Mesodermal cell (in vitro differentiated cells): ENCODE measurements around the gene NEU1.
"Not testable (repeated sequence)": the region's sequence is repeated elsewhere in the genome, so short reads cannot be mapped to it uniquely, and the experiment has no call there.

Experiments
- H3K27ac ChIP-seq: 2 replicates; pipeline ENCODE4 v1.7.0; 2013; ENCODE audit warnings: mild to moderate bottlenecking, low read depth, low read length, moderate library complexity; ENCODE audit not compliant: severe bottlenecking
- H3K36me3 ChIP-seq: 2 replicates; pipeline ENCODE4 v1.7.1; 2013; ENCODE audit warnings: mild to moderate bottlenecking, low read length, moderate library complexity; ENCODE audit not compliant: control insufficient read depth, insufficient read depth
- H3K4me1 ChIP-seq: one replicate; pipeline ENCODE4 v1.7.1; 2013; ENCODE audit warnings: mild to moderate bottlenecking, low read length; ENCODE audit not compliant: insufficient read depth, control insufficient read depth, poor library complexity, severe bottlenecking
- H3K4me3 ChIP-seq: 2 replicates; pipeline ENCODE4 v1.7.0; 2013; ENCODE audit warnings: low read length, control low read depth, mild to moderate bottlenecking; ENCODE audit not compliant: insufficient read depth, poor library complexity, severe bottlenecking; ENCODE audit errors: extremely low read depth
- H3K9me3 ChIP-seq: 2 replicates; pipeline ENCODE4 v1.7.1; 2013; ENCODE audit warnings: mild to moderate bottlenecking, low read length, moderate library complexity; ENCODE audit not compliant: control insufficient read depth
- WGBS, 2 experiments: methylation state at CpG; one replicate each; pipeline ENCODE4 v1.1.5; 2013; ENCODE audit warnings: missing lambda C conversion rate in 2 of 2; ENCODE audit not compliant: insufficient coverage in 2 of 2; 5-methylcytosine and 5-hydroxymethylcytosine counted together

NEU1 gene

DNA sequence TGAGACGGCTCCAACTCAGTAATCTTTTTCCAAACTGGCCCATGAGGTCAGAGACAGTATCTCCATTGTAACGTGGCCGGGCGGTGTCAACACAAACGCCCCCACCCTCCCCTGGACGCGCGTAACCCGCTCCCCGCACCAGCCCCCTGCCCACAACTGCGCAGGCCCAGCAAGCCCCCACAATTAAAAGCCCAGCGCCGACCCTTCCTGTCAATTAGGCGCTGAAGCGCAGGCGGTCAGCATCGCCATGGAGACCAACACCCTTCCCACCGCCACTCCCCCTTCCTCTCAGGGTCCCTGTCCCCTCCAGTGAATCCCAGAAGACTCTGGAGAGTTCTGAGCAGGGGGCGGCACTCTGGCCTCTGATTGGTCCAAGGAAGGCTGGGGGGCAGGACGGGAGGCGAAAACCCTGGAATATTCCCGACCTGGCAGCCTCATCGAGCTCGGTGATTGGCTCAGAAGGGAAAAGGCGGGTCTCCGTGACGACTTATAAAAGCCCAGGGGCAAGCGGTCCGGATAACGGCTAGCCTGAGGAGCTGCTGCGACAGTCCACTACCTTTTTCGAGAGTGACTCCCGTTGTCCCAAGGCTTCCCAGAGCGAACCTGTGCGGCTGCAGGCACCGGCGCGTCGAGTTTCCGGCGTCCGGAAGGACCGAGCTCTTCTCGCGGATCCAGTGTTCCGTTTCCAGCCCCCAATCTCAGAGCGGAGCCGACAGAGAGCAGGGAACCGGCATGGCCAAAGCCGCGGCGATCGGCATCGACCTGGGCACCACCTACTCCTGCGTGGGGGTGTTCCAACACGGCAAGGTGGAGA is 47.4 kb downstream of the NEU1 start, which contains the start of the genes HSPA1A and HSPA1L:
Gene HSPA1A (plus strand): TSS at position 519 of the 814 bp plus-strand sequence. CDS start 214 bp downstream, at position 733.
Gene HSPA1L (minus strand): TSS at position 259 of the 814 bp plus-strand sequence. CDS start 3,311 bp downstream, outside the sequence.
- no peaks in the 10 kb centered on the region for H3K9me3 ChIP-seq
- peaks cover 9% of the 10 kb centered on the region for H3K4me1 ChIP-seq
- H3K27ac ChIP-seq: peak within 1 kb of the TSS; percentile 99
- H3K36me3 ChIP-seq: peaks cover 7% of the 10 kb centered on the region
- 1 to 2% methylated on average over 30 to 48 of the region's 56 CpGs for WGBS, 2 experiments
- H3K4me3 ChIP-seq: peak within 1 kb of the TSS; percentile 45

DNA sequence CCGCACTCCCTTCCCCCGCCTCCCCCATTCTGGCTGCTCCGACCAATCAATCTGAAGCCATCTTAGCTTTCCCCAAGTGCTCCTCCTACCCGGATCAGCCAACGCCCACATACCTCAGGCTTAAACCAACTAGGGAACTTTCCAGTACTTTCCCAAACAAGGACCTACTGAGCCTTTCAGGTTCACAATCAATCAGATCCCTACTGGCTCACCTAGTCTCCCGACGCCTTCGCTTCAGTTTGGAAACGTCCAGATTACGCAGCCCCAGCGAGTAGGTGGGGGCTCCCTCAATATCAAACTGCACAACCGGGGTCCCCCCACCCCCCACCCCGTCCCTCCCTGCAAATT is 48.0 kb downstream of the NEU1 start:
- Histone ChIP-seq H3K27ac (peak overlapping the region; percentile 99), H3K4me1 (peaks cover 9% of the 10 kb centered on the region), H3K9me3 (no peaks in the 10 kb centered on the region), H3K36me3 (peaks cover 7% of the 10 kb centered on the region), H3K4me3 (peak overlapping the region; percentile 45)
- WGBS, 2 experiments: 0 to 3% methylated on average over 9 of the region's 13 CpGs

- Histone ChIP-seq H3K9me3 (no peaks in the 10 kb centered on the region), H3K4me1 (peaks cover 4% of the 10 kb centered on the region), H3K27ac (peak overlapping the region; percentile 99), H3K36me3 (peaks cover 2% of the 10 kb centered on the region), H3K4me3 (no peak overlapping the region)
- 89 to 100% methylated on average over 5 to 6 of the region's 7 CpGs for WGBS, 2 experiments
Observed at GRCh38 chr6:31813465-31813849, 49.2 kb downstream of the NEU1 start.

- no peak overlapping the region for H3K27ac ChIP-seq
- peaks cover 4% of the 10 kb centered on the region for H3K4me1 ChIP-seq
- WGBS, 2 experiments: 97 to 99% methylated on average over 12 of the region's 12 CpGs
- H3K9me3 ChIP-seq: no peaks in the 10 kb centered on the region
- H3K36me3 ChIP-seq: no peaks in the 10 kb centered on the region
- H3K4me3 ChIP-seq: no peak overlapping the region
Observed at GRCh38 chr6:31811645-31812044, 51.0 kb downstream of the NEU1 start.

- H3K4me3 ChIP-seq, H3K36me3 ChIP-seq, H3K4me1 ChIP-seq, H3K27ac ChIP-seq, H3K9me3 ChIP-seq: not testable (repeated sequence)
- 86 to 97% methylated on average over 7 of the region's 10 CpGs for WGBS, 2 experiments
Observed at GRCh38 chr6:31808599-31808998, 54.0 kb downstream of the NEU1 start.
